Lung (tissue), 12 donors: ENCODE measurements around the gene FOSL1. TPM values are rescaled to one million over a fixed set of nuclear protein-coding genes. Genes with fewer than 3 reads are reported as not detected.

Experiments
- ATAC-seq: fragments of 200-7000 bp; cut with Tn5 transposase; one replicate; pipeline ENCODE4 v1.9.1; 2020; ENCODE audit warnings: moderate number of reproducible peaks; ENCODE audit not compliant: insufficient read depth, low FRiP score
- DNase-seq, 3 donors: peaks; one replicate each; pipeline ENCODE4 v3.0.0-alpha.2; 2013 to 2017
- H3K27ac ChIP-seq, 2 donors: one replicate each; pipeline ENCODE4 v1.5.1; 2013; ENCODE audit warnings: mild to moderate bottlenecking in 2 of 2, moderate library complexity in 2 of 2, control low read depth in 1 of 2, inconsistent platforms in 1 of 2, low read depth in 1 of 2, low read length in 1 of 2
- H3K27me3 ChIP-seq, 3 donors: one replicate each; pipeline ENCODE4 v1.5.1; 2013; ENCODE audit warnings: low read length in 2 of 3; ENCODE audit not compliant: control insufficient read depth in 3 of 3, insufficient read depth in 3 of 3
- H3K36me3 ChIP-seq, 4 donors: one replicate each; pipeline ENCODE4 v1.5.1; 2013; ENCODE audit warnings: low read length in 4 of 4, mild to moderate bottlenecking in 1 of 4, moderate library complexity in 1 of 4; ENCODE audit not compliant: control insufficient read depth in 4 of 4, insufficient read depth in 4 of 4
- H3K4me1 ChIP-seq, 5 donors: one replicate each; pipeline ENCODE4 v1.5.1; 2013; ENCODE audit warnings: low read length in 5 of 5, mild to moderate bottlenecking in 2 of 5, moderate library complexity in 1 of 5; ENCODE audit not compliant: control insufficient read depth in 5 of 5, insufficient read depth in 5 of 5
- H3K4me3 ChIP-seq: one replicate; pipeline ENCODE4 v1.5.1; 2013; ENCODE audit warnings: mild to moderate bottlenecking, control low read depth, moderate library complexity
- H3K9ac ChIP-seq, 2 donors: one replicate each; pipeline ENCODE4 v1.5.1; 2013; ENCODE audit warnings: low read length in 2 of 2, control low read depth in 1 of 2; ENCODE audit not compliant: insufficient read depth in 1 of 2
- H3K9me3 ChIP-seq, 4 donors: one replicate each; pipeline ENCODE4 v1.5.1; 2013; ENCODE audit warnings: low read length in 3 of 4, mild to moderate bottlenecking in 1 of 4, moderate library complexity in 1 of 4; ENCODE audit not compliant: control insufficient read depth in 4 of 4, insufficient read depth in 3 of 4
- CTCF ChIP-seq: IDR thresholded peaks from 2 replicates; pipeline ENCODE4 v1.5.1; 2012; ENCODE audit warnings: mild to moderate bottlenecking; ENCODE audit errors: control extremely low read depth, extremely low read depth
- WGBS, 2 donors: extraction: QIAGEN DNeasy Blood & Tissue Kit; methylation state at CpG; one replicate each; pipeline ENCODE4 v1.1.7; 2013; 5-methylcytosine and 5-hydroxymethylcytosine counted together
- polyA plus RNA-seq, 2 donors: library from polyadenylated mRNA; stranded (reverse); fragments of 200-250 nt; gene quantifications; one replicate each; pipeline ENCODE4 v1.2.1, GENCODE V29; 2013
- total RNA-seq, 2 donors: library from RNA; depleted of rRNA in 1 of 2; stranded (reverse); fragments of >200 nt in 1 of 2; gene quantifications; one replicate each; pipeline ENCODE4 v1.2.1, GENCODE V29; 2014 to 2021
- donor health status: control.
- donor health status: control.
- donor health status: Bipolar disorder and iron deficiency.
- donor health status: healthy.
- donor health status: DM: yes; HTN: yes; CAD: no.

FOSL1 gene
- total and polyA plus RNA-seq, 4 donors = 0.43 to 19.9 (median 15.3) TPM

GRCh38 chr11:65844231-65844872 is 55.8 kb downstream of the FOSL1 start:
- no peaks in the 10 kb centered on the region for H3K9me3 ChIP-seq
- DNase-seq = no peak
- 86 to 90% methylated on average over 10 of the region's 10 CpGs for WGBS, 2 donors

GRCh38 chr11:65843811-65844210 is 56.4 kb downstream of the FOSL1 start:
- DNase-seq = no peak

More at GRCh38 chr11:65844231-65844872, 55.8 kb downstream of the FOSL1 start:
- Histone ChIP-seq H3K4me1 (no peaks in the 10 kb centered on the region), H3K36me3 (no peaks in the 10 kb centered on the region), H3K9ac (no peak overlapping the region), H3K27me3 (no peaks in the 10 kb centered on the region), H3K4me3 (no peak overlapping the region), H3K27ac (no peak overlapping the region)
- no peak for ATAC-seq
- TF ChIP-seq CTCF = no peak

GRCh38 chr11:65842144-65842543 is 58.0 kb downstream of the FOSL1 start:
- WGBS, 2 donors = 95 to 98% methylated on average over 4 of the region's 4 CpGs
- H3K27me3 ChIP-seq = no peaks in the 10 kb centered on the region
- no peak overlapping the region for H3K4me3 ChIP-seq
- DNase-seq (no peak), ATAC-seq (no peak)
- no peaks in the 10 kb centered on the region for H3K4me1 ChIP-seq
- no peaks in the 10 kb centered on the region for H3K36me3 ChIP-seq
- no peak overlapping the region for H3K9ac ChIP-seq
- no peak overlapping the region for H3K27ac ChIP-seq
- TF ChIP-seq CTCF = no peak
- H3K9me3 ChIP-seq = no peaks in the 10 kb centered on the region

More at GRCh38 chr11:65843811-65844210, 56.4 kb downstream of the FOSL1 start:
- no peak for ATAC-seq
- no peaks in the 10 kb centered on the region for H3K27me3 ChIP-seq
- H3K9ac ChIP-seq = no peak overlapping the region
- no peaks in the 10 kb centered on the region for H3K36me3 ChIP-seq
- no peak for TF ChIP-seq CTCF
- no peak overlapping the region for H3K4me3 ChIP-seq
- H3K4me1 ChIP-seq = no peaks in the 10 kb centered on the region
- H3K9me3 ChIP-seq = no peaks in the 10 kb centered on the region
- H3K27ac ChIP-seq = no peak overlapping the region
- WGBS, 2 donors = 95 to 96% methylated on average over 3 of the region's 3 CpGs

Other genes starting within 250 kb of the FOSL1 start
- gene RELA, start 237.5 kb downstream of the FOSL1 start, total RNA-seq = 10 to 100 TPM; 50.2 to 72.6 TPM
- gene RELA, start 237.5 kb downstream of the FOSL1 start, polyA plus RNA-seq = 10 to 100 TPM; 34.8 to 65.8 TPM
- gene KAT5, start 188.1 kb downstream of the FOSL1 start, total RNA-seq = 10 to 100 TPM; 45.3 to 88.6 TPM
- gene KAT5, start 188.1 kb downstream of the FOSL1 start, polyA plus RNA-seq = 10 to 100 TPM; 70.0 to 95.3 TPM
- 10 to 100 TPM; 21.8 to 62.3 TPM for gene RNASEH2C, start 179.6 kb downstream of the FOSL1 start, total RNA-seq
- 10 to 100 TPM; 88.5 to 97.7 TPM for gene RNASEH2C, start 179.6 kb downstream of the FOSL1 start, polyA plus RNA-seq
- gene AP5B1, start 119.4 kb downstream of the FOSL1 start, total RNA-seq = 10 to 100 TPM in 1 of 2 donors, 1 to 10 TPM in 1; 8.6 to 35.5 TPM
- gene AP5B1, start 119.4 kb downstream of the FOSL1 start, polyA plus RNA-seq = 10 to 100 TPM; 13.0 to 35.1 TPM
- gene OVOL1, start 113.3 kb downstream of the FOSL1 start, total RNA-seq = under 1 TPM; 0.17 to 0.77 TPM
- 1 to 10 TPM in 1 of 2 donors, under 1 TPM in 1; 0.96 to 1.4 TPM for gene OVOL1, start 113.3 kb downstream of the FOSL1 start, polyA plus RNA-seq
- gene SNX32, start 66.4 kb downstream of the FOSL1 start, total RNA-seq = under 1 TPM; 0.52 to 0.77 TPM
- gene SNX32, start 66.4 kb downstream of the FOSL1 start, polyA plus RNA-seq = under 1 TPM; 0.14 to 0.88 TPM
- 100 to 1,000 TPM; 387 to 967 TPM for gene CFL1, start 42.2 kb downstream of the FOSL1 start, total RNA-seq
- 1,000 to 10,000 TPM in 1 of 2 donors, 100 to 1,000 TPM in 1; 493 to 1,282 TPM for gene CFL1, start 42.2 kb downstream of the FOSL1 start, polyA plus RNA-seq
- gene MUS81, start 40.0 kb downstream of the FOSL1 start, total RNA-seq = 10 to 100 TPM; 35.0 to 61.4 TPM
- 10 to 100 TPM; 46.2 to 62.2 TPM for gene MUS81, start 40.0 kb downstream of the FOSL1 start, polyA plus RNA-seq
- 10 to 100 TPM; 62.8 to 67.0 TPM for gene EFEMP2, start 27.6 kb downstream of the FOSL1 start, total RNA-seq
- gene EFEMP2, start 27.6 kb downstream of the FOSL1 start, polyA plus RNA-seq = 10 to 100 TPM; 34.2 to 44.8 TPM
- 1 to 10 TPM; 3.1 to 4.6 TPM for gene CTSW, start 20.6 kb downstream of the FOSL1 start, total RNA-seq
- 1 to 10 TPM; 2.9 to 8.7 TPM for gene CTSW, start 20.6 kb downstream of the FOSL1 start, polyA plus RNA-seq
- gene FIBP, start 11.9 kb downstream of the FOSL1 start, total RNA-seq = 10 to 100 TPM; 49.8 to 74.6 TPM
- gene FIBP, start 11.9 kb downstream of the FOSL1 start, polyA plus RNA-seq = 10 to 100 TPM; 47.1 to 77.2 TPM
- 10 to 100 TPM; 20.7 to 55.4 TPM for gene CCDC85B, start 9.7 kb downstream of the FOSL1 start, total RNA-seq
- gene CCDC85B, start 9.7 kb downstream of the FOSL1 start, polyA plus RNA-seq = 10 to 100 TPM; 52.5 to 63.4 TPM
- 10 to 100 TPM; 17.9 to 38.8 TPM for gene C11orf68, start 18.7 kb upstream of the FOSL1 start, total RNA-seq
- gene C11orf68, start 18.7 kb upstream of the FOSL1 start, polyA plus RNA-seq = 10 to 100 TPM; 26.8 to 30.8 TPM
- 10 to 100 TPM; 40.8 to 92.7 TPM for gene DRAP1, start 19.0 kb upstream of the FOSL1 start, total RNA-seq
- 100 to 1,000 TPM in 1 of 2 donors, 10 to 100 TPM in 1; 99.4 to 140 TPM for gene DRAP1, start 19.0 kb upstream of the FOSL1 start, polyA plus RNA-seq
- under 1 TPM; 0.34 TPM for gene TSGA10IP, start 45.1 kb upstream of the FOSL1 start, total RNA-seq
- under 1 TPM; 0.07 to 0.20 TPM for gene TSGA10IP, start 45.1 kb upstream of the FOSL1 start, polyA plus RNA-seq
- 10 to 100 TPM; 31.4 to 52.3 TPM for gene SART1, start 61.3 kb upstream of the FOSL1 start, total RNA-seq
- gene SART1, start 61.3 kb upstream of the FOSL1 start, polyA plus RNA-seq = 100 to 1,000 TPM in 1 of 2 donors, 10 to 100 TPM in 1; 44.3 to 145 TPM
- 10 to 100 TPM; 27.4 to 33.2 TPM for gene EIF1AD, start 101.8 kb upstream of the FOSL1 start, total RNA-seq
- 10 to 100 TPM; 22.0 to 29.9 TPM for gene EIF1AD, start 101.8 kb upstream of the FOSL1 start, polyA plus RNA-seq
- gene BANF1, start 102.1 kb upstream of the FOSL1 start, total RNA-seq = 100 to 1,000 TPM in 1 of 2 donors, 10 to 100 TPM in 1; 17.7 to 185 TPM
- 100 to 1,000 TPM; 132 to 315 TPM for gene BANF1, start 102.1 kb upstream of the FOSL1 start, polyA plus RNA-seq
- gene CST6, start 111.6 kb upstream of the FOSL1 start, total RNA-seq = 10 to 100 TPM in 1 of 2 donors, 1 to 10 TPM in 1; 7.1 to 17.7 TPM
- 10 to 100 TPM; 31.7 to 38.8 TPM for gene CST6, start 111.6 kb upstream of the FOSL1 start, polyA plus RNA-seq
- gene CATSPER1, start 126.1 kb upstream of the FOSL1 start, total RNA-seq = 1 to 10 TPM in 1 of 2 donors, not detected in 1; 2.9 TPM
- gene CATSPER1, start 126.1 kb upstream of the FOSL1 start, polyA plus RNA-seq = 1 to 10 TPM; 3.1 to 3.3 TPM
- gene GAL3ST3, start 148.8 kb upstream of the FOSL1 start, total RNA-seq = not detected
- not detected for gene GAL3ST3, start 148.8 kb upstream of the FOSL1 start, polyA plus RNA-seq
- 100 to 1,000 TPM; 130 to 187 TPM for gene SF3B2, start 152.0 kb upstream of the FOSL1 start, total RNA-seq
- gene SF3B2, start 152.0 kb upstream of the FOSL1 start, polyA plus RNA-seq = 100 to 1,000 TPM in 1 of 2 donors, 10 to 100 TPM in 1; 78.0 to 139 TPM
- gene PACS1, start 169.9 kb upstream of the FOSL1 start, total RNA-seq = 10 to 100 TPM; 42.8 to 48.8 TPM
- gene PACS1, start 169.9 kb upstream of the FOSL1 start, polyA plus RNA-seq = 10 to 100 TPM; 22.2 to 26.6 TPM